IMR-90 (cell line): ENCODE measurements around the gene KDM2A. TPM values are rescaled to one million over a fixed set of nuclear protein-coding genes. Genes with fewer than 3 reads are reported as not detected.
A peak's percentile ranks its signal among the peaks of the same experiment; 100 is the strongest.

Experiments
- ATAC-seq: fragments of 200-7000 bp; cut with Tn5 transposase; 2 replicates; pipeline ENCODE4 v1.9.1; 2020; ENCODE audit warnings: low read depth, mild to moderate bottlenecking, moderate library complexity
- BruUV-seq: library from RNA; stranded (reverse); fragments of 400-500 nt; replicated peaks from 2 replicates; lab custom pipeline; 2021; lab: Mats Ljungman, UMichigan
- CTCF ChIA-PET: fragments of 300-600 bp; formaldehyde crosslinking; extraction: SDS; loops from one replicate; lab custom pipeline; 2021; ENCODE audit warnings: antibody characterized with exemption; lab: Yijun Ruan, JAX
- POLR2A ChIA-PET: fragments of 300-600 bp; sonication (Branson Sonifier 250); formaldehyde crosslinking; loops from one replicate; lab custom pipeline; 2022; ENCODE audit warnings: antibody characterized with exemption; ENCODE audit not compliant: unreplicated experiment; lab: Charles Lee
- DNase-seq: peaks from one replicate; pipeline ENCODE4 v3.0.0; 2013
- H2AFZ ChIP-seq: replicated peaks from 2 replicates; pipeline ENCODE3; 2013; ENCODE audit warnings: low read length, mild to moderate bottlenecking; ENCODE audit not compliant: poor library complexity
- H2AK5ac ChIP-seq: 2 replicates; pipeline ENCODE4 v1.6.1; 2013; ENCODE audit warnings: low read depth, low read length, inconsistent platforms
- H2AK9ac ChIP-seq: replicated peaks from 2 replicates; pipeline ENCODE3; 2013; ENCODE audit warnings: mild to moderate bottlenecking, low read depth, low read length, moderate library complexity; ENCODE audit not compliant: poor library complexity
- H2BK120ac ChIP-seq: 2 replicates; pipeline ENCODE4 v1.6.1; 2013; ENCODE audit warnings: low read depth, low read length, inconsistent platforms
- H2BK15ac ChIP-seq: 3 replicates; pipeline ENCODE4 v1.6.1; 2013; ENCODE audit warnings: low read depth, low read length, inconsistent platforms
- H2BK20ac ChIP-seq: 2 replicates; pipeline ENCODE4 v1.6.1; 2013; ENCODE audit warnings: low read depth, mild to moderate bottlenecking, inconsistent platforms, low read length, moderate library complexity
- H2BK5ac ChIP-seq: 2 replicates; pipeline ENCODE4 v1.6.1; 2013; ENCODE audit warnings: mild to moderate bottlenecking, low read depth, low read length, inconsistent platforms; ENCODE audit not compliant: poor library complexity, severe bottlenecking
- H3K14ac ChIP-seq: replicated peaks from 2 replicates; pipeline ENCODE4 v1.6.1; 2013; ENCODE audit warnings: low read depth, low read length, inconsistent platforms
- H3K18ac ChIP-seq: 2 replicates; pipeline ENCODE4 v1.6.1; 2013; ENCODE audit warnings: low read depth, low read length, control low read depth
- H3K23ac ChIP-seq: 2 replicates; pipeline ENCODE4 v1.6.1; 2013; ENCODE audit warnings: low read depth, low read length, inconsistent platforms
- H3K27ac ChIP-seq: 2 replicates; pipeline ENCODE4 v1.5.1; 2013; ENCODE audit warnings: mild to moderate bottlenecking, control low read depth, low read length; ENCODE audit not compliant: insufficient read depth
- H3K27me3 ChIP-seq: 2 replicates; pipeline ENCODE4 v1.6.1; 2013; ENCODE audit warnings: low read length; ENCODE audit not compliant: control insufficient read depth, insufficient read depth
- H3K36me3 ChIP-seq: 2 replicates; pipeline ENCODE4 v1.6.1; 2013; ENCODE audit warnings: low read length, mixed read lengths; ENCODE audit not compliant: control insufficient read depth, insufficient read depth
- H3K4ac ChIP-seq: 2 replicates; pipeline ENCODE4 v1.6.1; 2013; ENCODE audit warnings: low read depth, low read length, inconsistent platforms
- H3K4me1 ChIP-seq: 2 replicates; pipeline ENCODE4 v1.6.1; 2013; ENCODE audit warnings: low read length, mixed read lengths; ENCODE audit not compliant: control insufficient read depth, insufficient read depth
- H3K4me2 ChIP-seq: 2 replicates; pipeline ENCODE4 v1.6.1; 2013; ENCODE audit warnings: low read depth, mild to moderate bottlenecking, control low read depth, low read length, moderate library complexity
- H3K4me3 ChIP-seq: 2 replicates; pipeline ENCODE4 v1.5.1; 2013; ENCODE audit warnings: low read depth, mild to moderate bottlenecking, control low read depth, low read length, moderate library complexity; ENCODE audit not compliant: insufficient read depth
- H3K56ac ChIP-seq: 2 replicates; pipeline ENCODE4 v1.6.1; 2013; ENCODE audit warnings: low read length, inconsistent platforms; ENCODE audit not compliant: insufficient read depth; ENCODE audit errors: extremely low read depth
- H3K79me1 ChIP-seq, 2 experiments: 2 replicates each; pipeline ENCODE4 v1.6.1; 2013; ENCODE audit warnings: low read length in 2 of 2, inconsistent platforms in 1 of 2, low read depth in 1 of 2
- H3K9ac ChIP-seq: 2 replicates; pipeline ENCODE4 v1.6.1; 2013; ENCODE audit warnings: low read depth, low read length, control low read depth
- H3K9me1 ChIP-seq: 2 replicates; pipeline ENCODE4 v1.6.1; 2013; ENCODE audit warnings: low read length, inconsistent platforms; ENCODE audit not compliant: insufficient read depth
- H3K9me3 ChIP-seq: 2 replicates; pipeline ENCODE4 v1.6.1; 2013; ENCODE audit warnings: low read length; ENCODE audit not compliant: control insufficient read depth, insufficient read depth
- H4K20me1 ChIP-seq: 2 replicates; pipeline ENCODE4 v1.6.1; 2013; ENCODE audit warnings: low read length, inconsistent platforms; ENCODE audit not compliant: insufficient read depth
- H4K5ac ChIP-seq: 2 replicates; pipeline ENCODE4 v1.6.1; 2013; ENCODE audit warnings: mild to moderate bottlenecking, low read depth, low read length, control low read depth
- H4K8ac ChIP-seq, 2 experiments: 2 replicates each; pipeline ENCODE4 v1.6.1; 2013; ENCODE audit warnings: low read depth in 2 of 2, low read length in 2 of 2, control low read depth in 1 of 2, inconsistent platforms in 1 of 2
- H4K91ac ChIP-seq: 2 replicates; pipeline ENCODE4 v1.6.1; 2013; ENCODE audit warnings: low read depth, low read length, inconsistent platforms; ENCODE audit not compliant: insufficient read depth
- CEBPB ChIP-seq: IDR thresholded peaks from 2 replicates; pipeline ENCODE4 v1.6.1; 2012; ENCODE audit warnings: low read depth, low read length, improper control_type of control experiment
- CTCF ChIP-seq: conservative IDR thresholded peaks from 2 replicates; pipeline ENCODE4 v1.5.1; 2012; ENCODE audit warnings: mild to moderate bottlenecking, low read depth, low read length, improper control_type of control experiment
- ELK1 ChIP-seq: fragments of 150-350 bp; IDR thresholded peaks from 2 replicates; pipeline ENCODE4 v1.6.1; 2016; ENCODE audit warnings: low read depth, mild to moderate bottlenecking, low read length, moderate library complexity, borderline replicate concordance
- FOS ChIP-seq: fragments of 150-350 bp; IDR thresholded peaks from 2 replicates; pipeline ENCODE4 v1.6.1; 2016; ENCODE audit warnings: low read depth, low read length
- MAFK ChIP-seq: IDR thresholded peaks from 2 replicates; pipeline ENCODE4 v1.6.1; 2012; ENCODE audit warnings: low read depth, low read length, improper control_type of control experiment
- MAZ ChIP-seq: IDR thresholded peaks from 2 replicates; pipeline ENCODE4 v1.6.1; 2012; ENCODE audit warnings: low read depth, mild to moderate bottlenecking, low read length, improper control_type of control experiment, moderate library complexity, borderline replicate concordance
- MXI1 ChIP-seq: IDR thresholded peaks from 2 replicates; pipeline ENCODE4 v1.6.1; 2012; ENCODE audit warnings: low read depth, mild to moderate bottlenecking, low read length, moderate library complexity, borderline replicate concordance
- NFE2L2 ChIP-seq: fragments of 150-350 bp; IDR thresholded peaks from 2 replicates; pipeline ENCODE4 v1.6.1; 2016; ENCODE audit warnings: low read depth, mild to moderate bottlenecking, low read length
- POLR2A ChIP-seq: IDR thresholded peaks from 2 replicates; pipeline ENCODE4 v1.6.1; 2012; ENCODE audit warnings: mild to moderate bottlenecking, low read depth, low read length
- RAD21 ChIP-seq: IDR thresholded peaks from 2 replicates; pipeline ENCODE4 v1.6.1; 2012; ENCODE audit warnings: low read length, improper control_type of control experiment
- SMC3 ChIP-seq: fragments of 150-350 bp; IDR thresholded peaks from 2 replicates; pipeline ENCODE4 v1.6.1; 2016; ENCODE audit warnings: low read depth, mild to moderate bottlenecking, antibody characterized with exemption, low read length, moderate library complexity
- WGBS, 2 experiments: methylation state at CpG; one replicate each; pipeline versions ENCODE4 v1.1.5 to v1.1.7; 2013; ENCODE audit warnings: missing lambda C conversion rate in 2 of 2; ENCODE audit not compliant: insufficient read length in 1 of 2; ENCODE audit errors: extremely low coverage in 2 of 2; 5-methylcytosine and 5-hydroxymethylcytosine counted together
- dilution Hi-C: fragments of 300-500 bp; cut with HindIII; formaldehyde crosslinking; loops from one replicate; pipeline ENCODE4 v1.14.3; 2018; ENCODE audit warnings: low sequenced_read_pairs; ENCODE audit not compliant: unreplicated experiment
- in situ Hi-C: fragments of 300-500 bp; cut with MboI; formaldehyde crosslinking; loops from 3 replicates; pipeline ENCODE4 v1.14.3; 2019; ENCODE audit warnings: low sequenced_read_pairs, inconsistent platforms, mixed read lengths
- intact Hi-C: fragments of 100-400 bp; cut with micrococcal nuclease; formaldehyde crosslinking; loops from 2 replicates; pipeline ENCODE4 v1.10.0; 2022
- polyA plus RNA-seq, 3 experiments: library from polyadenylated mRNA; depleted of rRNA; stranded (reverse); fragments of >200 nt; gene quantifications; 2 replicates each; pipeline ENCODE4 v1.2.3, GENCODE V29; 2012; ENCODE audit warnings: low replicate concordance in 1 of 3
- total RNA-seq: library from RNA; depleted of rRNA; stranded (reverse); fragments of >200 nt; gene quantifications from 2 replicates; pipeline ENCODE4 v1.2.3, GENCODE V29; 2012

The KDM2A gene
- total and polyA plus RNA-seq, 2 of the 4 experiments (the other 2 are of a cell fraction), result 26.7 to 42.6 TPM

GRCh38 chr11:67082071-67082791 lies 36.8 kb upstream of the KDM2A start (continued):
- TF ChIP-seq MAZ, result no peak

- H2AFZ ChIP-seq, result no peak overlapping the region
- H3K4ac ChIP-seq, result no peak overlapping the region
- intact Hi-C loops, result loop anchor here (5.0 kb wide), 1 partner anchor 158 kb away; no protein-coding TSS in a partner anchor
- no peaks in the 10 kb centered on the region; the same call in 1 of the 2 replicates for H3K4me1 ChIP-seq
- no TSS peak for BruUV-seq
- TF ChIP-seq MAFK (no peak), CEBPB (no peak), FOS (no peak), NFE2L2 (no peak), RAD21 (no peak), MAZ (no peak), POLR2A (no peak), CTCF (no peak), MXI1 (no peak), SMC3 (no peak), ELK1 (no peak)
- no peaks in the 10 kb centered on the region for H3K9me1 ChIP-seq
- no peak overlapping the region for H3K18ac ChIP-seq
- 82% methylated on average over 5 of the region's 8 CpGs; no CpG with 5 or more reads in 1 of the 2 experiments for WGBS, 2 experiments
- no peaks in the 10 kb centered on the region for H4K20me1 ChIP-seq
- no peaks in the 10 kb centered on the region for H3K36me3 ChIP-seq
- H3K27me3 ChIP-seq, result no peaks in the 10 kb centered on the region
- ChIA-PET POLR2A (interaction anchor here (0.6 kb wide), 1 partner anchor 20 kb away, joined by 4 read pairs; no protein-coding TSS in a partner anchor), CTCF (no interaction called here)
- no peak overlapping the region for H4K5ac ChIP-seq
- no peak overlapping the region for H3K4me3 ChIP-seq
- no peak for ATAC-seq
- no peak overlapping the region for H2BK20ac ChIP-seq
- no peak overlapping the region for H2BK120ac ChIP-seq
- dilution Hi-C loops, result no loop called here
- no peaks in the 10 kb centered on the region for H3K79me1 ChIP-seq
- H3K56ac ChIP-seq, result no peak overlapping the region
- no peak overlapping the region for H3K4me2 ChIP-seq
- H4K91ac ChIP-seq, result no peak overlapping the region
- H2AK5ac ChIP-seq, result 0 out of 2 replicates have a peak overlapping the region, but pooled peaks have one; percentile 16
- no peak overlapping the region for H2BK15ac ChIP-seq
- H3K9me3 ChIP-seq, result no peaks in the 10 kb centered on the region
- no peak overlapping the region for H3K27ac ChIP-seq
- no peak overlapping the region for H3K14ac ChIP-seq
- H4K8ac ChIP-seq, result no peak overlapping the region
- no peak overlapping the region for H3K9ac ChIP-seq
- peak overlapping the region; percentile 55 for H2AK9ac ChIP-seq
- no peak overlapping the region for H3K23ac ChIP-seq
- in situ Hi-C loops, result loop anchor here (10.0 kb wide), 1 partner anchor 231 kb away; no protein-coding TSS in a partner anchor
- DNase-seq, result no peak
- H2BK5ac ChIP-seq, result no peak overlapping the region
These were observed 35.2 kb upstream of the KDM2A start for GRCh38 chr11:67083786-67084366.
